ENCODE measurements around the gene LHX2. TPM values are rescaled to one million over a fixed set of nuclear protein-coding genes. Genes with fewer than 3 reads are reported as not detected.
A peak's percentile ranks its signal among the peaks of the same experiment; 100 is the strongest.

LHX2 gene
- total RNA-seq, 2 donors from 2014 or later, result not detected

- no peak for TF ChIP-seq CTCF (IDR thresholded peaks at IDR 0.05)
- no peaks in the 10 kb centered on the region for H3K9me3 ChIP-seq
- DNase-seq (ENCODE audit: low spot score), result no peak
- H3K4me1 ChIP-seq (ENCODE audit: control insufficient read depth in 1 of 2, low read depth in 2 of 2), result peaks cover 3 to 17% of the 10 kb centered on the region in 2 donors
- peaks cover 22% of the 10 kb centered on the region for H3K27me3 ChIP-seq (replicated peaks; ENCODE audit: insufficient read depth)
- no peak for ATAC-seq (ENCODE audit: insufficient number of reproducible peaks, low FRiP score, low read depth)
- H3K4me3 ChIP-seq, result peak overlapping the region; percentile 14
- H3K27ac ChIP-seq, result no peak overlapping the region
- H3K36me3 ChIP-seq, result no peaks in the 10 kb centered on the region
Observed at GRCh38 chr9:123996731-123997421, 14.7 kb upstream of the LHX2 start.

DNA sequence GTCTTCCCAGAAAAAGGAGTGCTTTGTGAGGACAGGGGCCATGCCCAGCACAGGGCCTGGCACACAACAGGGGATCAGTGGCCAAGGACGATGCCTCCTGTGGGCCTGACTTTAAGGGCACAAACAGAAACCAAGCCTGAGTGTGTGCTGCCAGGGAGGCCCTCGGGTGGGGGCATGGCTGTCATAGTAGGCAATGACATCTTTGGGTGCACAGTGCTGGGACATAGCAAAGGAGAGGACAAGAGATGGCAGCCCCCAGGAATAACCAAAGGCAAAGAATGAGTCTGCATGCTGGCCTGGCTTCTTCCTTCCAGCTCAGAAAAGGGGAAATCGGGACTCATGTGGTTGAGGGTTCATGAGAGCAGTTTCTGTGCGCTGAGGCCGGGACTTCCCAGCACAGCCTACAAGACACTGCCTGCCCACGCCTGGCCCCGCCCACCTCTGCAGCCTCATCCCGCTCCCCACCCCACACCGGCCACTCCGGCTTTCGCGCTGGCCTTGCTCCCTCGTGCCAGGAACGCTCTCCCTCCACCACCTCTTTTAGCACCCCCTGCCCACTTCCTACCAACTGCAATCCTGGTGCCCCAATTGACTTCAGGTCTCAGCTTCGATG is 13.8 kb upstream of the LHX2 start:
- Histone ChIP-seq H3K4me3 (no peak overlapping the region), H3K9me3 (no peaks in the 10 kb centered on the region), H3K27ac (no peak overlapping the region), H3K4me1 (ENCODE audit: control insufficient read depth in 1 of 2, low read depth in 2 of 2) (peaks cover 3 to 17% of the 10 kb centered on the region in 2 donors), H3K27me3 (replicated peaks; ENCODE audit: insufficient read depth) (peaks cover 29% of the 10 kb centered on the region), H3K36me3 (no peaks in the 10 kb centered on the region)
- ATAC-seq (ENCODE audit: insufficient number of reproducible peaks, low FRiP score, low read depth) (no peak), DNase-seq (ENCODE audit: low spot score) (no peak)
- no peak for TF ChIP-seq CTCF (IDR thresholded peaks at IDR 0.05)

DNA sequence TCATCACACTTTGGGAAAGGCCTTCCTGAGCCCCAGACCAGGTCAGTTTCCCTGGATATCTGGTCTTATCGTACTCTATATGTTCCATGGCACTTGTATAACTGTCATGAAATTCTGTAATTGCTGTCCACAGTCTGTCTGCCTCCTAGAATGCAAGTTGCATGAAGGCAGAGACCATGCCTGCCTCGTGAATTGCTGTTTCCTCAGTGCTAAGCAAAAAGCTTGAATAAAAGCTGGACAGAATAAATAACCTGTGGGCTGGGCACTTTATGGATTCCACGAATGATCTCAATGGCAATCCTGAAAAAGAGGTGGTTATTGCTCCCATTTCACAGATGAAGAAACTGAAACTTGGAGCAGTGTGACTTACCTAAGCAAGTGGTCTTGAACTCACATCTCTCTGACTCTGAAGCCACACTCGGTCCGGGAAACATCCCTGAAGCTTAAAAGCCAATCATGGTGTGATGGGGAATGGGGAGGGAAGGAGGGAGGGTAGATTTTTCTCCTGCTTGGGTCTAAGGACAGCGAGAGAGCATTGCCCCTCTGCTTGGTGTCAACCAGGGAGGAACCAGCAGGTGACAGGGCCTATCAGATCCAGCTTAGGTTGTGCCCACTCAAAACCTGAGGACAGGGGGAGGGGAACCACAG is 13.2 kb upstream of the LHX2 start:
- H3K9me3 ChIP-seq, result no peaks in the 10 kb centered on the region
- peak overlapping the region in 1 of 2 donors; percentile 17 for H3K27ac ChIP-seq
- no peak for TF ChIP-seq CTCF (IDR thresholded peaks at IDR 0.05)
- DNase-seq (ENCODE audit: low spot score) (no peak), ATAC-seq (ENCODE audit: insufficient number of reproducible peaks, low FRiP score, low read depth) (no peak)
- no peaks in the 10 kb centered on the region for H3K36me3 ChIP-seq
- no peak overlapping the region for H3K4me3 ChIP-seq
- H3K27me3 ChIP-seq (replicated peaks; ENCODE audit: insufficient read depth), result peaks cover 35% of the 10 kb centered on the region
- peaks cover 3 to 17% of the 10 kb centered on the region in 2 donors for H3K4me1 ChIP-seq (ENCODE audit: control insufficient read depth in 1 of 2, low read depth in 2 of 2)

- H3K4me1 ChIP-seq (ENCODE audit: control insufficient read depth in 1 of 2, low read depth in 2 of 2), result peaks cover 3 to 17% of the 10 kb centered on the region in 2 donors
- H3K4me3 ChIP-seq, result peak overlapping the region; percentile 65
- H3K36me3 ChIP-seq, result no peaks in the 10 kb centered on the region
- peaks cover 42% of the 10 kb centered on the region for H3K27me3 ChIP-seq (replicated peaks; ENCODE audit: insufficient read depth)
- TF ChIP-seq CTCF (IDR thresholded peaks at IDR 0.05), result no peak
- no peaks in the 10 kb centered on the region for H3K9me3 ChIP-seq
- no peak for DNase-seq (ENCODE audit: low spot score)
- H3K27ac ChIP-seq, result peak overlapping the region in 1 of 2 donors; percentile 17
- no peak for ATAC-seq (ENCODE audit: insufficient number of reproducible peaks, low FRiP score, low read depth)
Observed at GRCh38 chr9:123998970-123999621, 12.5 kb upstream of the LHX2 start.

DNA sequence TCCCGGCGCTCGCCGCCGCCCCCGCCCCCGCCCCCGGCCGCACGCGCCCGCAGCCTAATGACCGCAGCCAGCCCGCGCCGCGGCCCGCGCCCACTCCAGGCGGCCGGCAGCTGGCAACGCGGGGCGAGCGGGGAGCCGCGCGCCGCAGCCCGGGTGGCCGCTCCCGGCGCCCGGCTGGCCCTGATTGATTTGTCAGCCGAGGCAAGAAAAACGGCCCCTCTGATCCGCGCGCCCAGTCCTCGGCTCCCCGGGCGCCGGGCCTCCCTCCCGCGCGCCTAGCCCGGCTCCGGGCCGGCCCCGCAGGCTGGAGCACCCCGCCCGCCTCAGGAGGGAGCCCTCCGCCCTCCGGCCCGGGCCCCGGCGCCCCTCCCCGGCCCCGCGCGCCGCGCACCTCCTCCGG is 11.9 kb upstream of the LHX2 start:
- TF ChIP-seq CTCF (IDR thresholded peaks at IDR 0.05), result no peak
- Histone ChIP-seq H3K9me3 (no peaks in the 10 kb centered on the region), H3K27me3 (replicated peaks; ENCODE audit: insufficient read depth) (peaks cover 45% of the 10 kb centered on the region), H3K36me3 (no peaks in the 10 kb centered on the region), H3K4me3 (no peak overlapping the region), H3K4me1 (ENCODE audit: control insufficient read depth in 1 of 2, low read depth in 2 of 2) (peaks cover 3 to 17% of the 10 kb centered on the region in 2 donors), H3K27ac (no peak overlapping the region)
- ATAC-seq (ENCODE audit: insufficient number of reproducible peaks, low FRiP score, low read depth) (no peak), DNase-seq (ENCODE audit: low spot score) (no peak)

Data from thoracic aorta (tissue), 2 donors.